Adrenal gland (tissue), 5 donors: ENCODE data around the gene HOXB8.

ENCODE experiments used
- POLR2A ChIP-seq, 2 donors: fragments of 450-650 bp; IDR thresholded peaks; one replicate each; pipeline ENCODE4 v1.6.1; 2017; ENCODE audit warnings: antibody characterized with exemption in 2 of 2, mild to moderate bottlenecking in 2 of 2, moderate library complexity in 1 of 2
- TF ChIP-seq, protein P1 (sequence below), 6 experiments: fragments of 450-650 bp in 4 of 6; fragments of 200-600 bp in 2 of 6; sonication (generic) in 1 of 6; IDR thresholded peaks; 1 replicate in 5 of 6; 2 replicates in 1 of 6; pipeline versions ENCODE4 v1.5.1 to v1.8.0; 2016 to 2021; ENCODE audit warnings: antibody characterized with exemption in 6 of 6, mild to moderate bottlenecking in 2 of 6, moderate library complexity in 1 of 6
- donor health status: DM: no; HTN: no; CAD: no.

DNA sequence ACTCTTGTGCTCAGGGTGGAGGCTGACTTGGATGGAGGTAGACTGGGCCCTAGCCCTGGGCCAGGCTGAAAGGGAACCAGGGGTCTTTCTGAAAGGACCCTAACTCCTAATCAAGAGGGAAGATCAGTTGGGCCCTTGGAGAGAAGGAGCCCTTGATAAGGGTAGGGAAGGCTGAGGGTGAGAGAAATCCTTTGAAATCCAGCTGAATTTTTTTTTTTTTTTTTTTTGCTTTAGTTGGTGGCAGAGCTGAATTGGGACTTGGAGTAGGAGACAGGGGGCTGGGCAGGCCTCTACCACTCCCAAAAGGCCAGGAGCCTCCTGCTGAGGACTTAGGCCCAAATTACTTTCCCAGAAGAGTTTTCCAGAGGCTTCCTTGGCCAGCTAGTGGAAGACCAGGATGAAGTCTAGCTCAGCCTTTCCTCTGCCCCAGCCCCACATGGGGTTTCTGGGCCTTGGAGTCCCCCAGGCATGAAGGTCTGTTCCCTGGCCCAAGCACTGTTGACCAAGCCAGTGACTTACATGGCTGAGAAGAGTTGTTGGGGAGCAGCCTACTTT lies 24.4 kb downstream of the HOXB8 start:
- no peak for TF ChIP-seq POLR2A (IDR thresholded peaks at IDR 0.05)
- TF ChIP-seq, protein P1, sequence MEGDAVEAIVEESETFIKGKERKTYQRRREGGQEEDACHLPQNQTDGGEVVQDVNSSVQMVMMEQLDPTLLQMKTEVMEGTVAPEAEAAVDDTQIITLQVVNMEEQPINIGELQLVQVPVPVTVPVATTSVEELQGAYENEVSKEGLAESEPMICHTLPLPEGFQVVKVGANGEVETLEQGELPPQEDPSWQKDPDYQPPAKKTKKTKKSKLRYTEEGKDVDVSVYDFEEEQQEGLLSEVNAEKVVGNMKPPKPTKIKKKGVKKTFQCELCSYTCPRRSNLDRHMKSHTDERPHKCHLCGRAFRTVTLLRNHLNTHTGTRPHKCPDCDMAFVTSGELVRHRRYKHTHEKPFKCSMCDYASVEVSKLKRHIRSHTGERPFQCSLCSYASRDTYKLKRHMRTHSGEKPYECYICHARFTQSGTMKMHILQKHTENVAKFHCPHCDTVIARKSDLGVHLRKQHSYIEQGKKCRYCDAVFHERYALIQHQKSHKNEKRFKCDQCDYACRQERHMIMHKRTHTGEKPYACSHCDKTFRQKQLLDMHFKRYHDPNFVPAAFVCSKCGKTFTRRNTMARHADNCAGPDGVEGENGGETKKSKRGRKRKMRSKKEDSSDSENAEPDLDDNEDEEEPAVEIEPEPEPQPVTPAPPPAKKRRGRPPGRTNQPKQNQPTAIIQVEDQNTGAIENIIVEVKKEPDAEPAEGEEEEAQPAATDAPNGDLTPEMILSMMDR (IDR thresholded peaks at IDR 0.05), result no peak
